HepG2 (cell line): ENCODE results near the gene SNRPD2. TPM values are rescaled to one million over a fixed set of nuclear protein-coding genes. Genes with fewer than 3 reads are reported as not detected.

ENCODE experiments used
- ATF1 ChIP-seq: IDR thresholded peaks from 2 replicates; pipeline ENCODE4 v1.6.1; 2016; ENCODE audit warnings: mild to moderate bottlenecking, control low read depth
- ETV6 ChIP-seq: sonication (generic); formaldehyde crosslinking; conservative IDR thresholded peaks from 2 replicates; pipeline ENCODE4 v1.4.0; 2020; ENCODE audit warnings: missing genetic modification reagents
- HMG20B ChIP-seq: conservative IDR thresholded peaks from 2 replicates; pipeline ENCODE4 v1.6.1; 2016; ENCODE audit warnings: missing genetic modification reagents, missing compliant biosample characterization
- HOXA3 ChIP-seq: sonication (generic); formaldehyde crosslinking; IDR thresholded peaks from 2 replicates; pipeline ENCODE4 v1.5.0; 2020; ENCODE audit warnings: missing genetic modification reagents
- MAFK ChIP-seq, 2 experiments: IDR thresholded peaks in 1 of 2; conservative IDR thresholded peaks in 1 of 2; 2 replicates each; pipeline ENCODE4 v1.6.1; 2011; ENCODE audit warnings: improper control_type of control experiment in 2 of 2, low read length in 2 of 2
- NFIC ChIP-seq: IDR thresholded peaks from 2 replicates; pipeline ENCODE4 v1.6.1; 2012; ENCODE audit warnings: mild to moderate bottlenecking, low read length, inconsistent platforms
- SOX6 ChIP-seq, 2 experiments: fragments of 450-650 bp in 1 of 2; sonication (generic) in 1 of 2; formaldehyde crosslinking in 1 of 2; IDR thresholded peaks; 2 replicates each; pipeline versions ENCODE4 v1.4.0 to v1.6.1; 2017 to 2020; ENCODE audit warnings: antibody characterized with exemption in 1 of 2, mild to moderate bottlenecking in 1 of 2, missing genetic modification reagents in 1 of 2
- ZNF251 ChIP-seq: sonication (generic); formaldehyde crosslinking; IDR thresholded peaks from 2 replicates; pipeline ENCODE4 v1.9.0; 2021; ENCODE audit warnings: mild to moderate bottlenecking, missing genetic modification reagents
- ZNF501 ChIP-seq: sonication (generic); formaldehyde crosslinking; IDR thresholded peaks from 2 replicates; pipeline ENCODE4 v1.5.1; 2020; ENCODE audit warnings: mild to moderate bottlenecking, moderate library complexity, missing genetic modification reagents
- polyA plus RNA-seq, 8 experiments: library from polyadenylated mRNA; depleted of rRNA in 3 of 8; stranded (reverse) in 7 of 8; unstranded in 1 of 8; fragments of >200 nt; fragmentation: Illumina TruSeq in 4 of 8; extraction: Trizol in 4 of 8; gene quantifications; 2 replicates each; pipeline versions ENCODE4 v1.2.1 to v1.2.3, GENCODE V29; 2011 to 2016; ENCODE audit warnings: low read depth in 4 of 8, missing spikeins in 1 of 8, mixed read lengths in 1 of 8; ENCODE audit not compliant: insufficient read depth in 1 of 8
- total RNA-seq, 5 experiments: library from RNA; depleted of rRNA; stranded (reverse); fragments of >200 nt; fragmentation: Illumina TruSeq; extraction: Trizol; gene quantifications; 2 replicates each; pipeline ENCODE4 v1.2.3, GENCODE V29; 2016; ENCODE audit warnings: low read depth in 1 of 5
- TF ChIP-seq, protein P1 (sequence below): sonication (generic); formaldehyde crosslinking; IDR thresholded peaks from 2 replicates; pipeline ENCODE4 v1.8.1; 2023; ENCODE audit warnings: missing genetic modification reagents, mild to moderate bottlenecking, borderline replicate concordance
- TF ChIP-seq, protein P2 (sequence below): sonication (generic); formaldehyde crosslinking; IDR thresholded peaks from 2 replicates; pipeline ENCODE4 v1.5.0; 2020; ENCODE audit warnings: missing genetic modification reagents
- TF ChIP-seq, protein P3 (sequence below): sonication (generic); formaldehyde crosslinking; IDR thresholded peaks from 2 replicates; pipeline ENCODE4 v1.4.0; 2020; ENCODE audit warnings: missing genetic modification reagents
- TF ChIP-seq, protein P4 (sequence below): IDR thresholded peaks from 2 replicates; pipeline ENCODE4 v1.6.1; 2016; ENCODE audit warnings: low read depth, borderline replicate concordance
- TF ChIP-seq, protein P5 (sequence below): sonication (generic); formaldehyde crosslinking; IDR thresholded peaks from 2 replicates; pipeline ENCODE4 v1.4.0; 2020; ENCODE audit warnings: mild to moderate bottlenecking, missing genetic modification reagents
- TF ChIP-seq, protein P6 (sequence below): sonication (generic); formaldehyde crosslinking; IDR thresholded peaks from 2 replicates; pipeline ENCODE4 v1.4.0; 2020; ENCODE audit warnings: missing genetic modification reagents
- TF ChIP-seq, protein P7 (sequence below): IDR thresholded peaks from 2 replicates; pipeline ENCODE4 v1.6.1; 2016

The SNRPD2 gene
- total and polyA plus RNA-seq, 2 of the 13 experiments (the other 11 are each of a cell fraction or from before 2014, with no cell fraction given) = 299 to 485 TPM

DNA sequence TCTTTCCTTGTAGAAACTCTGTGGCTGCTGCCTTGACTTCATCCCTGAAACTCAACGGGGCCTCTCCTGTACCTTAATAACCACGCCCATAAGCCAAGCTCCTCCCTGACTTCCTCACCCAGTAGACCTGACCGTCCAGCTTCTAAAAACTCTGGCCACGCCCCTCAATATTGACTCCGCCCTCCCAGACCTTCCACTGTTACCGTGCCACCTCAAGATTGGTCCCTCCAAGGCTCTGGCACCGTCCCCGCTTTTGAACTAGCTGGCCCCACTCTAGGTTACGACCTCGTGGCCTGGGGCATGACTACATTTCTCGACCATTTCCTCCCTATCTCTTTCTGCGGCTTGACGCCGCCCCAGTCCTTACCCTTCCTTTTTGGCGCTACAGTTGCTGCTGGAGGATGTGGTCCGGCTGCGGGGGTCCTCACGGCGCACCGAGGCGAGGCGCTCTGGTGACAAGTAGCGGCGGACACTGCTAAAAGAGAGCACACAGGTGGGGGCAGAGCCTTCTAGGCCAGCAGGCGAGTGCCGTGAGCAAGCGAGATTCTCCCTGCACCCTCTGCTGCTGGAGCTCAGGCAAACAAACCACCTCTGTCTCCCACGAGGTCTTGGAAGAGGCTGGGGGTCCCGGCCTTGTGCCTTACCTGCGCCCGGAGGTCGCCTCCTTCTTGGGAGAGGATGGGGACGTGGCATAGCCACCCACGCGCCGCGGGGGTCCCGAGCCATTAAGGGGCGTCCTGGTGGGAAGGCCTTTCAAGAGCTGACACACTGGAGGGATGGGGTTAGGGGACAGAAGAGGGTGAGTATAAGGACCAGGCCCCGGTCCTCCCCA, 50.3 kb downstream of the SNRPD2 start (continued):
- TF ChIP-seq, protein P1, sequence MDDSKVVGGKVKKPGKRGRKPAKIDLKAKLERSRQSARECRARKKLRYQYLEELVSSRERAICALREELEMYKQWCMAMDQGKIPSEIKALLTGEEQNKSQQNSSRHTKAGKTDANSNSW (CRISPR knock-in tag) = no peak
- TF ChIP-seq HOXA3 = no peak
- TF ChIP-seq, protein P2, sequence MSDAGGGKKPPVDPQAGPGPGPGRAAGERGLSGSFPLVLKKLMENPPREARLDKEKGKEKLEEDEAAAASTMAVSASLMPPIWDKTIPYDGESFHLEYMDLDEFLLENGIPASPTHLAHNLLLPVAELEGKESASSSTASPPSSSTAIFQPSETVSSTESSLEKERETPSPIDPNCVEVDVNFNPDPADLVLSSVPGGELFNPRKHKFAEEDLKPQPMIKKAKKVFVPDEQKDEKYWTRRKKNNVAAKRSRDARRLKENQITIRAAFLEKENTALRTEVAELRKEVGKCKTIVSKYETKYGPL (CRISPR knock-in tag) = no peak
- TF ChIP-seq ETV6 (CRISPR knock-in tag) = no peak
- TF ChIP-seq ZNF251 (CRISPR knock-in tag) = no peak
- TF ChIP-seq ZNF501 (CRISPR knock-in tag) = peak; percentile 61
- no peak for TF ChIP-seq NFIC
- TF ChIP-seq, protein P3, sequence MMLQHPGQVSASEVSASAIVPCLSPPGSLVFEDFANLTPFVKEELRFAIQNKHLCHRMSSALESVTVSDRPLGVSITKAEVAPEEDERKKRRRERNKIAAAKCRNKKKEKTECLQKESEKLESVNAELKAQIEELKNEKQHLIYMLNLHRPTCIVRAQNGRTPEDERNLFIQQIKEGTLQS = no peak
- TF ChIP-seq SOX6 (IDR thresholded peaks at IDR 0.05) = no peak
- no peak for TF ChIP-seq SOX6 (CRISPR knock-in tag; IDR thresholded peaks at IDR 0.05)
- TF ChIP-seq, protein P4, sequence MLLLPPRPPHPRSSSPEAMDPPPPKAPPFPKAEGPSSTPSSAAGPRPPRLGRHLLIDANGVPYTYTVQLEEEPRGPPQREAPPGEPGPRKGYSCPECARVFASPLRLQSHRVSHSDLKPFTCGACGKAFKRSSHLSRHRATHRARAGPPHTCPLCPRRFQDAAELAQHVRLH (CRISPR knock-in tag) = no peak
- TF ChIP-seq, protein P5, sequence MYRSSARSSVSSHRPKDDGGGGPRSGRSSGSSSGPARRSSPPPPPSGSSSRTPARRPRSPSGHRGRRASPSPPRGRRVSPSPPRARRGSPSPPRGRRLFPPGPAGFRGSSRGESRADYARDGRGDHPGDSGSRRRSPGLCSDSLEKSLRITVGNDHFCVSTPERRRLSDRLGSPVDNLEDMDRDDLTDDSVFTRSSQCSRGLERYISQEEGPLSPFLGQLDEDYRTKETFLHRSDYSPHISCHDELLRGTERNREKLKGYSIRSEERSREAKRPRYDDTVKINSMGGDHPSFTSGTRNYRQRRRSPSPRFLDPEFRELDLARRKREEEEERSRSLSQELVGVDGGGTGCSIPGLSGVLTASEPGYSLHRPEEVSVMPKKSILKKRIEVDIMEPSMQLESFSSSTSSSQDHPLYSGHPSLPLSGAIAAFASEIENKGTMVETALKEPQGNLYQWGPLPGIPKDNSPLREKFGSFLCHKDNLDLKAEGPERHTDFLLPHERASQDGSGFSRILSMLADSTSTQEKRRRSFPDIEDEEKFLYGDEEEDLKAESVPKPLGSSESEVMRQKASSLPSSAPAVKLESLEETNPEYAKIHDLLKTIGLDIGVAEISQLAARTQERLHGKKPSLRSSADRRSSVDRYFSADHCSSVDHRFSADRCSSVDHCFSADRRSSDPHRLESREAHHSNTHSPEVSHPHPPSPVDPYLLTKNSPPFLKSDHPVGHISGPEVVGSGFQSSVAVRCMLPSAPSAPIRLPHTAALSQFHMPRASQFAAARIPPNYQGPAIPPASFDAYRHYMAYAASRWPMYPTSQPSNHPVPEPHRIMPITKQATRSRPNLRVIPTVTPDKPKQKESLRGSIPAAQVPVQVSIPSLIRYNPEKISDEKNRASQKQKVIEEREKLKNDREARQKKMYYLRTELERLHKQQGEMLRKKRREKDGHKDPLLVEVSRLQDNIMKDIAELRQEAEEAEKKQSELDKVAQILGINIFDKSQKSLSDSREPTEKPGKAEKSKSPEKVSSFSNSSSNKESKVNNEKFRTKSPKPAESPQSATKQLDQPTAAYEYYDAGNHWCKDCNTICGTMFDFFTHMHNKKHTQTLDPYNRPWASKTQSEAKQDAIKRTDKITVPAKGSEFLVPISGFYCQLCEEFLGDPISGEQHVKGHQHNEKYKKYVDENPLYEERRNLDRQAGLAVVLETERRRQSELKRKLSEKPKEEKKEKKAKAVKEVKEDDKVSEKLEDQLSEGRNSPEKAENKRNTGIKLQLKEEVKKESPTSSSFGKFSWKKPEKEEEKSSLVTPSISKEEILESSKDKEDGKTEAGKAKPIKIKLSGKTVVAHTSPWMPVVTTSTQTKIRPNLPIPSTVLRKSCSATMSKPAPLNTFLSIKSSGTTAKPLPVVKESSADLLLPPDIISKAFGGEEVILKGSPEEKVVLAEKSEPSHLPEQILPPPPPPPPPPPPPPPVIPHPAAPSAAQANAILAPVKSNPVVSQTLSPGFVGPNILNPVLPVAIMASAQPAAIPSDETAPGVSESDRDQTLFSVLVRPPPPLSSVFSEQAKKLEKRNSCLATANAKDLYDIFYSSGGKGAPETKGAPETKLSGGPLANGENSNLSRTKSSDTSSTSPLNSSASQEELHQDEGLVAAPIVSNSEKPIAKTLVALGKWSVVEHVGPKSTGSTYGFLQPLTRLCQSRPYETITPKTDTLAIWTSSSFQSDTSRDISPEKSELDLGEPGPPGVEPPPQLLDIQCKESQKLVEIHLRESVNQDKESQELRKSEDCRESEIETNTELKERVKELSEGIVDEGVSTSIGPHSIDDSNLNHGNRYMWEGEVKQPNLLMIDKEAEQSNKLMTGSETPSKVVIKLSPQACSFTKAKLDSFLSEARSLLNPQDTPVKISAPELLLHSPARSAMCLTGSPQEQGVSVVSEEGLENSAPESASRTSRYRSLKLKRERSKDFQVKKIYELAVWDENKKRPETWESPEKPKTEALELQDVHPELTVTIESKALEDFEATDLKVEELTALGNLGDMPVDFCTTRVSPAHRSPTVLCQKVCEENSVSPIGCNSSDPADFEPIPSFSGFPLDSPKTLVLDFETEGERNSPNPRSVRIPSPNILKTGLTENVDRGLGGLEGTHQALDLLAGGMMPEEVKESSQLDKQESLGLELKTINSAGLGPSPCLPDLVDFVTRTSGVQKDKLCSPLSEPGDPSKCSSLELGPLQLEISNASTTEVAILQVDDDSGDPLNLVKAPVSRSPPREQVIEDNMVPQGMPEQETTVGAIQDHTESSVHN (CRISPR knock-in tag) = no peak
- TF ChIP-seq HMG20B (CRISPR knock-in tag) = no peak
- no peak for TF ChIP-seq ATF1
- TF ChIP-seq MAFK (conservative IDR thresholded peaks at IDR 0.05 in 1 of 2, IDR thresholded peaks at IDR 0.05 in 1 of 2; ENCODE audit: low read length in 2 of 2) = no peak
- TF ChIP-seq, protein P6, sequence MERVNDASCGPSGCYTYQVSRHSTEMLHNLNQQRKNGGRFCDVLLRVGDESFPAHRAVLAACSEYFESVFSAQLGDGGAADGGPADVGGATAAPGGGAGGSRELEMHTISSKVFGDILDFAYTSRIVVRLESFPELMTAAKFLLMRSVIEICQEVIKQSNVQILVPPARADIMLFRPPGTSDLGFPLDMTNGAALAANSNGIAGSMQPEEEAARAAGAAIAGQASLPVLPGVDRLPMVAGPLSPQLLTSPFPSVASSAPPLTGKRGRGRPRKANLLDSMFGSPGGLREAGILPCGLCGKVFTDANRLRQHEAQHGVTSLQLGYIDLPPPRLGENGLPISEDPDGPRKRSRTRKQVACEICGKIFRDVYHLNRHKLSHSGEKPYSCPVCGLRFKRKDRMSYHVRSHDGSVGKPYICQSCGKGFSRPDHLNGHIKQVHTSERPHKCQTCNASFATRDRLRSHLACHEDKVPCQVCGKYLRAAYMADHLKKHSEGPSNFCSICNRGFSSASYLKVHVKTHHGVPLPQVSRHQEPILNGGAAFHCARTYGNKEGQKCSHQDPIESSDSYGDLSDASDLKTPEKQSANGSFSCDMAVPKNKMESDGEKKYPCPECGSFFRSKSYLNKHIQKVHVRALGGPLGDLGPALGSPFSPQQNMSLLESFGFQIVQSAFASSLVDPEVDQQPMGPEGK (CRISPR knock-in tag) = no peak; the same call in 1 of the 2 replicates
- TF ChIP-seq, protein P7, sequence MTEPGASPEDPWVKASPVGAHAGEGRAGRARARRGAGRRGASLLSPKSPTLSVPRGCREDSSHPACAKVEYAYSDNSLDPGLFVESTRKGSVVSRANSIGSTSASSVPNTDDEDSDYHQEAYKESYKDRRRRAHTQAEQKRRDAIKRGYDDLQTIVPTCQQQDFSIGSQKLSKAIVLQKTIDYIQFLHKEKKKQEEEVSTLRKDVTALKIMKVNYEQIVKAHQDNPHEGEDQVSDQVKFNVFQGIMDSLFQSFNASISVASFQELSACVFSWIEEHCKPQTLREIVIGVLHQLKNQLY (CRISPR knock-in tag) = no peak
